ENCODE results near the gene ERC2. TPM values are rescaled to one million over a fixed set of nuclear protein-coding genes. Genes with fewer than 3 reads are reported as not detected.

The ERC2 gene
- total RNA-seq, 2 experiments from 2014 or later, result not detected

- H3K9me3 Mint-ChIP-seq, result peaks cover 11% of the 10 kb centered on the region
- no peak overlapping the region for H3K4me3 Mint-ChIP-seq
- H3K27me3 Mint-ChIP-seq, result no peaks in the 10 kb centered on the region
- no peak for DNase-seq
- intact Hi-C loops (cut with micrococcal nuclease), result no loop called here
- POLR2A ChIA-PET, result no interaction called here
- H3K4me1 Mint-ChIP-seq (ENCODE audit: low read depth), result no peaks in the 10 kb centered on the region
- H3K36me3 Mint-ChIP-seq, result no peaks in the 10 kb centered on the region
- CTCF ChIA-PET, result no interaction called here
- H3K27ac Mint-ChIP-seq, result no peak overlapping the region
Measured at GRCh38 chr3:56115199-56115598, 353.1 kb downstream of the ERC2 start.

GRCh38 chr3:56113908-56114307 is 354.4 kb downstream of the ERC2 start:
- Mint-ChIP-seq H3K27me3 (no peaks in the 10 kb centered on the region), H3K27ac (no peak overlapping the region), H3K4me3 (no peak overlapping the region), H3K36me3 (no peaks in the 10 kb centered on the region), H3K9me3 (peaks cover 11% of the 10 kb centered on the region), H3K4me1 (ENCODE audit: low read depth) (no peaks in the 10 kb centered on the region)
- intact Hi-C loops (cut with micrococcal nuclease), result no loop called here
- no peak for DNase-seq
- ChIA-PET POLR2A (no interaction called here), CTCF (no interaction called here)

- Mint-ChIP-seq H3K9me3 (peaks cover 11% of the 10 kb centered on the region), H3K36me3 (no peaks in the 10 kb centered on the region), H3K27ac (no peak overlapping the region), H3K4me3 (no peak overlapping the region), H3K4me1 (ENCODE audit: low read depth) (no peaks in the 10 kb centered on the region), H3K27me3 (no peaks in the 10 kb centered on the region)
- CTCF ChIA-PET, result no interaction called here
- no peak for DNase-seq
- POLR2A ChIA-PET, result no interaction called here
- intact Hi-C loops (cut with micrococcal nuclease), result no loop called here
Measured at GRCh38 chr3:56113231-56113630, 355.0 kb downstream of the ERC2 start.

DNA sequence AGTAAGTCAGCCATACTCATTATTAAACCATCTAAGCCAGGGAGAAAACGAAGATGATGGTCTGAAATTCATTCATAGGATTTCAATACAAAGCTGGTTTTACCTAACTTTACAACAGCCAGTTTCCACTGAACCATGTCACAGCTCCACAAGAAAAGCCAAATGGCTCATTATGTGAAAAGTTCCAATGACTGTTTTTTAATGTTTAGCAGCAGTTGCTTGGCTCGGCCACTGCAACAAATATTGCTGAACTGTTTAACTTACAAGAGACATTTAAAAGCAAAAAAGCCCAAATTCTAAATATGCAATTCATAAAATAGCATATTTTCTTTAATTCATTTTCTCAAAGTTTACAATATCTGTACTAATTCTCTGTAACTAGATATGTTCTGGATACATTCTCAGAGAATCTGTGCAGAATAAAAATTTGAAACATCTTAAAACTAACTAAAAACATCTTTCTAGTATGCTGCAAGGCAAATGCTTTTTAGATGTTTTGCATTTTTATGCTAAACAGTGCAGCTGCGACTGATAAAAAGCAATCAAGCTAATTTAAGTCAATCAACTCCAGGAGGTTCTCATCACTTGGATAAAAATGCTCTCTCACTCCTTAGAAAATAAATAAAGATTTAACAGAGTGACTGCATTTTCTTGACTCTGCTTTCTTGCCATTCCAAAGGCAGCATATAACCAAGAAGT is 356.5 kb downstream of the ERC2 start:
- Mint-ChIP-seq H3K4me3 (no peak overlapping the region), H3K27me3 (no peaks in the 10 kb centered on the region), H3K9me3 (peaks cover 11% of the 10 kb centered on the region), H3K36me3 (no peaks in the 10 kb centered on the region), H3K4me1 (ENCODE audit: low read depth) (no peaks in the 10 kb centered on the region), H3K27ac (no peak overlapping the region)
- DNase-seq, result no peak
- ChIA-PET POLR2A (no interaction called here), CTCF (no interaction called here)
- intact Hi-C loops (cut with micrococcal nuclease), result no loop called here

DNA sequence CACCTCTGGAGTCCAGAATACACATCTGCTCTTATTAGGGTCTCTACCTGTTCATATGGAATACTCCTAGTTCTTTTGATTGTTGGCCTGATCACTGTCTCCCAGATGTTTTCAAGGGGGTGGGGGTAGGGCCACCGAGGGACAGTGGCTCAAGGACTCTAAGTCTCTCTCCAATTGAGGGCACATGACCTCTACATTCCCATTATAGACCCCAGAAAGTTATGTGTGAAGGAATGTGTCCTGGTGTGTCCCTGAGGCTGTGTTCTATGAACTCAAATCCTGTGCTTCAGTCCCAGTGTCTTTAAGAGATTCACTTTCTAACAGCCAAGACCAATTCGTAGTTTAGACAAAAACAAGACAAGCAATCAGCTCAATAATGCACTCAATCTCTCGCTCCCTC is 357.4 kb downstream of the ERC2 start:
- DNase-seq, result no peak
- POLR2A ChIA-PET, result no interaction called here
- Mint-ChIP-seq H3K27me3 (no peaks in the 10 kb centered on the region), H3K27ac (no peak overlapping the region), H3K9me3 (peaks cover 11% of the 10 kb centered on the region), H3K4me3 (no peak overlapping the region), H3K4me1 (ENCODE audit: low read depth) (no peaks in the 10 kb centered on the region), H3K36me3 (no peaks in the 10 kb centered on the region)
- CTCF ChIA-PET, result no interaction called here
- intact Hi-C loops (cut with micrococcal nuclease), result no loop called here

DNA sequence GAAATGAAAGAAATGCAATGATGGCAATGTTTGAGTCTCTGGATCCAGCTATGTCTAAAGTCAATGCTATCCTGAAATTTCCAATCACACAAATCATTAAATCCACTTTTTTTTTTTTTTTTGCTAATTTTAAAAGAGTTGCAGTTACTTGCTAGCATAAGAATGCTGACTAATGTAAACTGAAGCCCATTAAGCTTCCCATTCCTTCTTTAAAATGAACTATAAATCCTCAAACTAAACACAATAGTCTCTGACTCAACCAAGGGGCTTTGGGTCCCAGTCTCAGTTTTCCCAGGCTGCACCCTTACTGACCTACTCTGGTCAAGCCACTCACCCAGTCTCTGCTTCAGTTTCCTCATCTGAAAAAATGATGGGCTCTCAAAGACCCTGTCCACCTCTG is 361.1 kb downstream of the ERC2 start:
- ChIA-PET POLR2A (no interaction called here), CTCF (no interaction called here)
- intact Hi-C loops (cut with micrococcal nuclease), result no loop called here
- no peak for DNase-seq
- Mint-ChIP-seq H3K27me3 (no peaks in the 10 kb centered on the region), H3K27ac (no peak overlapping the region), H3K4me1 (ENCODE audit: low read depth) (no peaks in the 10 kb centered on the region), H3K36me3 (no peaks in the 10 kb centered on the region), H3K9me3 (no peaks in the 10 kb centered on the region), H3K4me3 (no peak overlapping the region)

- no peak overlapping the region for H3K4me3 Mint-ChIP-seq
- H3K36me3 Mint-ChIP-seq, result no peaks in the 10 kb centered on the region
- ChIA-PET POLR2A (no interaction called here), CTCF (no interaction called here)
- intact Hi-C loops (cut with micrococcal nuclease), result no loop called here
- no peaks in the 10 kb centered on the region for H3K9me3 Mint-ChIP-seq
- DNase-seq, result no peak
- no peak overlapping the region for H3K27ac Mint-ChIP-seq
- no peaks in the 10 kb centered on the region for H3K4me1 Mint-ChIP-seq (ENCODE audit: low read depth)
- no peaks in the 10 kb centered on the region for H3K27me3 Mint-ChIP-seq
Measured at GRCh38 chr3:56102032-56102431, 366.2 kb downstream of the ERC2 start.

- POLR2A ChIA-PET, result no interaction called here
- H3K4me1 Mint-ChIP-seq (ENCODE audit: low read depth), result no peaks in the 10 kb centered on the region
- intact Hi-C loops (cut with micrococcal nuclease), result no loop called here
- no peak for DNase-seq
- no peak overlapping the region for H3K4me3 Mint-ChIP-seq
- no peaks in the 10 kb centered on the region for H3K9me3 Mint-ChIP-seq
- no peak overlapping the region for H3K27ac Mint-ChIP-seq
- CTCF ChIA-PET, result no interaction called here
- no peaks in the 10 kb centered on the region for H3K36me3 Mint-ChIP-seq
- no peaks in the 10 kb centered on the region for H3K27me3 Mint-ChIP-seq
Measured at GRCh38 chr3:56101576-56101975, 366.7 kb downstream of the ERC2 start.

GRCh38 chr3:56096999-56097398 is 371.3 kb downstream of the ERC2 start:
- Mint-ChIP-seq H3K9me3 (no peaks in the 10 kb centered on the region), H3K4me1 (ENCODE audit: low read depth) (no peaks in the 10 kb centered on the region), H3K27me3 (no peaks in the 10 kb centered on the region), H3K36me3 (no peaks in the 10 kb centered on the region), H3K4me3 (no peak overlapping the region), H3K27ac (no peak overlapping the region)
- POLR2A ChIA-PET, result no interaction called here
- intact Hi-C loops (cut with micrococcal nuclease), result no loop called here
- DNase-seq, result no peak
- CTCF ChIA-PET, result interaction anchor here (0.6 kb wide), 1 partner anchor 37 kb away, joined by 3 read pairs; no protein-coding TSS in a partner anchor

GRCh38 chr3:56094170-56094569 is 374.1 kb downstream of the ERC2 start:
- no peaks in the 10 kb centered on the region for H3K9me3 Mint-ChIP-seq
- H3K36me3 Mint-ChIP-seq, result no peaks in the 10 kb centered on the region
- no peak overlapping the region for H3K27ac Mint-ChIP-seq
- DNase-seq, result no peak
- ChIA-PET CTCF (no interaction called here), POLR2A (no interaction called here)
- no peaks in the 10 kb centered on the region for H3K27me3 Mint-ChIP-seq
- intact Hi-C loops (cut with micrococcal nuclease), result no loop called here
- H3K4me3 Mint-ChIP-seq, result no peak overlapping the region
- H3K4me1 Mint-ChIP-seq (ENCODE audit: low read depth), result no peaks in the 10 kb centered on the region

- no peaks in the 10 kb centered on the region for H3K4me1 Mint-ChIP-seq (ENCODE audit: low read depth)
- POLR2A ChIA-PET, result interaction anchor here (0.6 kb wide), 1 partner anchor 132 kb away, joined by 4 read pairs; no protein-coding TSS in a partner anchor
- H3K4me3 Mint-ChIP-seq, result no peak overlapping the region
Measured at GRCh38 chr3:56089739-56090138, 378.5 kb downstream of the ERC2 start.

GRCh38 chr3:56087451-56088053 is 380.7 kb downstream of the ERC2 start:
- POLR2A ChIA-PET, result no interaction called here
- no peaks in the 10 kb centered on the region for H3K9me3 Mint-ChIP-seq
- no peak overlapping the region for H3K27ac Mint-ChIP-seq
- DNase-seq, result no peak
- CTCF ChIA-PET, result no interaction called here
- intact Hi-C loops (cut with micrococcal nuclease), result no loop called here
- H3K4me1 Mint-ChIP-seq (ENCODE audit: low read depth), result no peaks in the 10 kb centered on the region
- H3K36me3 Mint-ChIP-seq, result no peaks in the 10 kb centered on the region
- no peak overlapping the region for H3K4me3 Mint-ChIP-seq
- no peaks in the 10 kb centered on the region for H3K27me3 Mint-ChIP-seq

More at GRCh38 chr3:56089739-56090138, 378.5 kb downstream of the ERC2 start:
- CTCF ChIA-PET, result no interaction called here
- Mint-ChIP-seq H3K36me3 (no peaks in the 10 kb centered on the region), H3K27me3 (no peaks in the 10 kb centered on the region), H3K27ac (no peak overlapping the region), H3K9me3 (no peaks in the 10 kb centered on the region)
- no peak for DNase-seq
- intact Hi-C loops (cut with micrococcal nuclease), result no loop called here

- intact Hi-C loops (cut with micrococcal nuclease), result no loop called here
- H3K27ac Mint-ChIP-seq, result no peak overlapping the region
Measured at GRCh38 chr3:56086355-56086754, 381.9 kb downstream of the ERC2 start.

More at GRCh38 chr3:56086355-56086754, 381.9 kb downstream of the ERC2 start:
- ChIA-PET CTCF (no interaction called here), POLR2A (no interaction called here)
- DNase-seq, result no peak
- H3K9me3 Mint-ChIP-seq, result no peaks in the 10 kb centered on the region
- no peaks in the 10 kb centered on the region for H3K36me3 Mint-ChIP-seq
- no peaks in the 10 kb centered on the region for H3K27me3 Mint-ChIP-seq
- no peak overlapping the region for H3K4me3 Mint-ChIP-seq
- H3K4me1 Mint-ChIP-seq (ENCODE audit: low read depth), result no peaks in the 10 kb centered on the region
